ENCODE results near the gene MYO3A.

GRCh38 chr10:26156019-26156418 lies 222.0 kb downstream of the MYO3A start:
- no peak for TF ChIP-seq RAD21 (IDR thresholded peaks at IDR 0.05; ENCODE audit: low read depth)
- no peak for TF ChIP-seq CEBPB (IDR thresholded peaks at IDR 0.05; ENCODE audit: low read depth)
- no peak for TF ChIP-seq CTCF (IDR thresholded peaks at IDR 0.05 in 2 of 3, conservative IDR thresholded peaks at IDR 0.05 in 1 of 3; ENCODE audit: borderline replicate concordance in 1 of 3, insufficient read depth in 1 of 3, low read depth in 2 of 3, low read length in 2 of 3)
- no peak for TF ChIP-seq EZH2 (IDR thresholded peaks at IDR 0.05)

All from HCT116 (cell line).